Stimulated activated CD8-positive, alpha-beta memory T cell treated with anti-CD3 and anti-CD28 coated beads, Interleukin-4, amount 100 ng/mL, for 48 hours (primary cell): ENCODE measurements around the gene ACOD1.
A peak's percentile ranks its signal among the peaks of the same experiment; 100 is the strongest.
"Not testable (repeated sequence)": the region's sequence is repeated elsewhere in the genome, so short reads cannot be mapped to it uniquely, and the experiment has no call there.

ENCODE experiments used
- DNase-seq: peaks from one replicate; pipeline ENCODE4 v3.0.0-alpha.2; 2020

ACOD1 gene

GRCh38 chr13:76954538-76954937 lies 6.2 kb downstream of the ACOD1 start:
- no peak for DNase-seq

- DNase-seq = no peak
These were observed 6.9 kb downstream of the ACOD1 start for GRCh38 chr13:76955193-76955592.

- DNase-seq = no peak
These were observed 7.3 kb downstream of the ACOD1 start for GRCh38 chr13:76955661-76956060.

- DNase-seq = no peak
These were observed 10.6 kb downstream of the ACOD1 start for GRCh38 chr13:76958841-76959432.

- DNase-seq = not testable (repeated sequence)
These were observed 11.4 kb downstream of the ACOD1 start for GRCh38 chr13:76959734-76960133.

GRCh38 chr13:76965759-76966421 lies 17.6 kb downstream of the ACOD1 start:
- DNase-seq = no peak

GRCh38 chr13:76967031-76967430 lies 18.7 kb downstream of the ACOD1 start:
- DNase-seq = no peak

GRCh38 chr13:76968041-76968440 lies 19.7 kb downstream of the ACOD1 start:
- DNase-seq = no peak

GRCh38 chr13:76969488-76970365 lies 21.4 kb downstream of the ACOD1 start:
- DNase-seq = no peak

- DNase-seq = no peak
These were observed 22.9 kb downstream of the ACOD1 start for GRCh38 chr13:76971215-76971614.

- no peak for DNase-seq
These were observed 23.8 kb downstream of the ACOD1 start for GRCh38 chr13:76971851-76972829.

- DNase-seq = no peak
These were observed 25.8 kb downstream of the ACOD1 start for GRCh38 chr13:76973920-76974617.

GRCh38 chr13:76974618-76974975 lies 26.3 kb downstream of the ACOD1 start:
- no peak for DNase-seq

- no peak for DNase-seq
These were observed 27.6 kb downstream of the ACOD1 start for GRCh38 chr13:76975863-76976262.

GRCh38 chr13:76976490-76976889 lies 28.2 kb downstream of the ACOD1 start:
- no peak for DNase-seq

- no peak for DNase-seq
These were observed 28.6 kb downstream of the ACOD1 start for GRCh38 chr13:76976929-76977328.

GRCh38 chr13:76980075-76980718 lies 31.9 kb downstream of the ACOD1 start:
- DNase-seq = peak; percentile 96

- no peak for DNase-seq
These were observed 33.8 kb downstream of the ACOD1 start for GRCh38 chr13:76982061-76982460.

GRCh38 chr13:76983676-76984075 lies 35.4 kb downstream of the ACOD1 start:
- no peak for DNase-seq

- DNase-seq = peak; percentile 83
These were observed 43.1 kb downstream of the ACOD1 start for GRCh38 chr13:76991432-76991795.

GRCh38 chr13:76991796-76992547 lies 43.7 kb downstream of the ACOD1 start, which contains the start of gene CLN5:
Gene CLN5, plus strand, starts transcription at chr13:76992081. Its CDS starts 18 bp downstream, at chr13:76992099.
- peak; percentile 93 for DNase-seq
